Measurements from ENCODE around the gene ZC3H12A. TPM values are rescaled to one million over a fixed set of nuclear protein-coding genes. Genes with fewer than 3 reads are reported as not detected.

Gene ZC3H12A
- total and polyA plus RNA-seq, 10 donors = 9.7 to 33.1 (median 19.8) TPM

- intact Hi-C loops (cut with DNase I; ENCODE audit: low total_unique reads) = loop anchor here (2.0 to 5.0 kb wide), 2 partner anchors 31 to 232 kb away; no protein-coding TSS in a partner anchor
- 84 to 94% (median 90%) methylated on average over 10 of the region's 10 CpGs for WGBS, 5 donors
- H3K9me3 ChIP-seq = no peaks in the 10 kb centered on the region
- H3K27me3 ChIP-seq (replicated peaks in 1 of 7) = no peaks in the 10 kb centered on the region
- no peak overlapping the region for H3K4me3 ChIP-seq
- no peak for DNase-seq
- TF ChIP-seq CTCF (IDR thresholded peaks at IDR 0.05 in 8 of 11, conservative IDR thresholded peaks at IDR 0.05 in 3 of 11) (no peak), POLR2AphosphoS5 (IDR thresholded peaks at IDR 0.05) (no peak), POLR2A (IDR thresholded peaks at IDR 0.05) (no peak)
- peaks cover 6 to 16% (median 10%) of the 10 kb centered on the region in 6 donors for H3K4me1 ChIP-seq
- H3K27ac ChIP-seq = peak overlapping the region in 5 of 8 donors; percentile 9 to 80 (median 32)
- no peaks in the 10 kb centered on the region for H3K36me3 ChIP-seq
Measured at GRCh38 chr1:37455516-37455915, 18.9 kb upstream of the ZC3H12A start.

GRCh38 chr1:37456614-37457013 lies 17.8 kb upstream of the ZC3H12A start:
- Histone ChIP-seq H3K27ac (no peak overlapping the region), H3K4me1 (peaks cover 6 to 13% (median 9%) of the 10 kb centered on the region in 6 donors), H3K27me3 (replicated peaks in 1 of 7) (no peaks in the 10 kb centered on the region), H3K4me3 (no peak overlapping the region), H3K9me3 (no peaks in the 10 kb centered on the region), H3K36me3 (no peaks in the 10 kb centered on the region)
- intact Hi-C loops (cut with DNase I; ENCODE audit: low total_unique reads) = loop anchor here (5.0 kb wide), 1 partner anchor 231 kb away; no protein-coding TSS in a partner anchor
- DNase-seq = no peak
- TF ChIP-seq POLR2A (IDR thresholded peaks at IDR 0.05) (no peak), POLR2AphosphoS5 (IDR thresholded peaks at IDR 0.05) (no peak), CTCF (IDR thresholded peaks at IDR 0.05 in 8 of 11, conservative IDR thresholded peaks at IDR 0.05 in 3 of 11) (no peak)

- intact Hi-C loops (cut with DNase I; ENCODE audit: low total_unique reads) = loop anchor here (5.0 kb wide), 1 partner anchor 229 kb away; no protein-coding TSS in a partner anchor
- no peak for TF ChIP-seq POLR2AphosphoS5 (IDR thresholded peaks at IDR 0.05)
- no peak for TF ChIP-seq POLR2A (IDR thresholded peaks at IDR 0.05)
- peak in 1 of 11 experiments; percentile 7 for TF ChIP-seq CTCF (IDR thresholded peaks at IDR 0.05 in 8 of 11, conservative IDR thresholded peaks at IDR 0.05 in 3 of 11)
- peaks cover 6 to 13% (median 9%) of the 10 kb centered on the region in 6 donors for H3K4me1 ChIP-seq
- no peaks in the 10 kb centered on the region for H3K27me3 ChIP-seq (replicated peaks in 1 of 7)
- H3K4me3 ChIP-seq = no peak overlapping the region
- no peak overlapping the region for H3K27ac ChIP-seq
- DNase-seq = no peak
- no peaks in the 10 kb centered on the region for H3K36me3 ChIP-seq
- H3K9me3 ChIP-seq = no peaks in the 10 kb centered on the region
- 74 to 86% (median 75%) methylated on average over 3 of the region's 3 CpGs for WGBS, 5 donors
Measured at GRCh38 chr1:37458551-37458950, 15.8 kb upstream of the ZC3H12A start.

GRCh38 chr1:37461698-37462436 lies 12.5 kb upstream of the ZC3H12A start:
- intact Hi-C loops (cut with DNase I; ENCODE audit: low total_unique reads) = no loop called here
- no peaks in the 10 kb centered on the region for H3K27me3 ChIP-seq (replicated peaks in 1 of 7)
- TF ChIP-seq POLR2A (IDR thresholded peaks at IDR 0.05) (no peak), POLR2AphosphoS5 (IDR thresholded peaks at IDR 0.05) (no peak)
- no peak for DNase-seq
- no peak overlapping the region for H3K27ac ChIP-seq
- H3K4me3 ChIP-seq = no peak overlapping the region
- no peaks in the 10 kb centered on the region for H3K9me3 ChIP-seq
- no peaks in the 10 kb centered on the region for H3K4me1 ChIP-seq
- WGBS, 5 donors = 86 to 96% (median 93%) methylated on average over 9 of the region's 9 CpGs
- no peaks in the 10 kb centered on the region for H3K36me3 ChIP-seq
